Measurements from ENCODE around the gene HCN2.

GRCh38 chr19:663682-664117 is 74.0 kb downstream of the HCN2 start:
- no peak for TF ChIP-seq CTCF (IDR thresholded peaks at IDR 0.05)
- TF ChIP-seq POLR2A (IDR thresholded peaks at IDR 0.05), result no peak

All from body of pancreas (tissue), 4 donors.